Measurements from ENCODE around the gene KLF3. TPM values are rescaled to one million over a fixed set of nuclear protein-coding genes. Genes with fewer than 3 reads are reported as not detected.

The KLF3 gene
- total RNA-seq, 2 donors from 2014 or later = 146 to 153 TPM

DNA sequence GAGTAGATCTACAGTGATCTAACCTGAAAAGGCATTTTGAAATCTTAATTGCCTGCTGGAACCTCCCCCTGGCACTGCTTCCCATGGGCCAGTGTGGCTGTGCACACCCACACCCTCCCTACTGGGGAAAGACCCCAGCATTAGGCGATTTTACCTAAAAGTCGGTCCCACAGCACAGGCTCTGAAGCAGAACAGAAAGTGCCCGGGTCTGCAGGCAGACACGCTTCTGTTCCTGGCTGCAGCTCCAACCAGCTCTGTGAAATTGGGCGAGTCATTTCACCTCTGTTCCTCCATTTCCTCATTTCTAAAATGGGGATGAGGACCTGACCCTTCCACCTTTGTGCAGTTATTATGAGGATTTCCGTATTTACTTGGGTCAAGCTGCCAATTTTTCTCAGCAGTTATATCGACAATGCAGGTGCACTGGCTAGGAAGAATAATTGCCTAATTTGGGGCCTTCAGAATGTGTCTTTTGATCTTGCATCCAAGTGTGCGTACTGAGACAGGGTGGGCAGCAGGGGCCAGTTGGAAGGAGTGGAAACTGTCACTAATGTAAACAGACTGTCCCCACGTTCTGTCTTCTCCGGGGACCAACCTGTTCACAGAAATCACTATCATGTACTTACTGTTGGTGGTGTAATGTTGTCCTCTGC lies 7.1 kb downstream of the KLF3 start:
- intact Hi-C loops (cut with DNase I, micrococcal nuclease) = loop anchor here (5.0 to 10.0 kb wide), 3 partner anchors 346 to 606 kb away; no protein-coding TSS in a partner anchor
- ATAC-seq = no peak

DNA sequence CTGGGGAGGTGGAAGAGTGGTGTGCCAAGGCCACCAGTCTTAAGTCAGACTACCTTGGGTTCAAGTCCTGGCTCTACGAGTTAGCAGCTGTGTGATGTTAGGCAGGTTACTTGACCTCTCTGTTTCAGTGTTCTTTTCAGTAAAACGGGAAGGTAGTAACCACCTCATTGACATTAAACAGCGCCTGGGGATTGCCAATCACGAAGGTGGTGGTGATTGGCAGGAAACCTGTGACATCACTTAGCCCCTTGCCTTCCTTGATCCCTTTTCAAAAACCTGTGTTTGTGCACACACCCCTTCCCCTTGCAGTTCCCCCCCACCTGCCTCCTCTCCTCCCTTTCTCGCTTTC lies 7.6 kb downstream of the KLF3 start:
- ATAC-seq (no peak), DNase-seq (no peak)
- intact Hi-C loops (cut with DNase I, micrococcal nuclease) = loop anchor here (5.0 to 10.0 kb wide), 3 partner anchors 347 to 607 kb away; no protein-coding TSS in a partner anchor

More for the DNA sequence above, 7.1 kb downstream of the KLF3 start:
- peak in 1 of 2 donors; percentile 42 for DNase-seq

DNA sequence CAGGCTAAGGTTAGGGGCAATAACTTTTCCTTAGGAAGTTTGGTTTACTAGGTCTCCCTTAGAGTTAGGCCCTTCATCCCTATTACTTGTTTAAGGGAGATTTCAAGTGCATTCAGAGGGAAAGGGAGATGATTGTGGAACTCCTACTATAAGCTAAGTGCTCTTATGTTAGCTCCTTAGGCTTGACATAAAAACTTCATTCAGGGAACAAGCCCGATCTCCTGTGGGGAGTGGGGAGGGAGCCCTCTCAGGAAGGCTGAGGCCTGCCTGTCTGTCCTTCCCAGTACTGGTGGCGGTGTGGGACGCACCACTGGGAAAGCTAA lies 8.0 kb downstream of the KLF3 start:
- intact Hi-C loops (cut with DNase I, micrococcal nuclease) = loop anchor here (5.0 to 10.0 kb wide), 3 partner anchors 347 to 607 kb away; no protein-coding TSS in a partner anchor
- DNase-seq = peak in 1 of 2 donors; percentile 46
- ATAC-seq = no peak

DNA sequence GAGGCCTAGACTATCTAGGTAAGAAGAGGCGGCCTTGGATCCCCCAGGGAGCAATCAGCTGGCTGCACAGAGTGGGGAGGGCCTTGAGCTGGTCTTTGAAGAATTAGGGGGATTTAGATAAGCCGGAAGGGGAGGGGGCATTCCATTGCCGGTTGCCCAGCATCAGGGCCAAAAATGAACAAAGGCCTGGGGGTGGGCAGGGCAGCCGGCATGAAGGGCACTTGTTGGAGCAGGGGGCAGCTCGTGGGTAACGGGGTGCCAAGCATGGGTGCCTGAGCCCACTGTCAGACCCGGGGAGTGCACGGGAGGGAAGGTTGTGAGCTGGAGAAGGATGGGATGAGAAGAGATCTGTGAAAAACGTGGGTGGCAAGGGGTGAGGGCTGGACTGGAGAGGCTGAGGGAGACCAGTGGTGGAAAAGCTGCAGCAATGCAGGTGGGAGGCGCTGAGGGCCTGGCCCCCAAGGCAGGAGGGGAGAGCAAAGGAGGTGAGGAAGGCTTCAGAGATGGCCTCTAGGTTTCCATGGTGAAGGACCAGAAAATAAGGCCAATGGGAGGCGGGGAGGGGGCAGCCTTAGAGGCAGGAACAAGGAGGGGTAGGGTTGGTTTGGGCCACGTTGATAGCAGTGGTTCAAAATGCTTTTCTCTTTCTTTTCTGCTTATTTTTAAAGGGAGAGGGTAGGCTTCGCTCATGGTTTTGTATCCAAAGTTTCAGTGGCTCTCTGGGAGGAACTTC lies 8.6 kb downstream of the KLF3 start:
- intact Hi-C loops (cut with DNase I, micrococcal nuclease) = loop anchor here (5.0 to 10.0 kb wide), 3 partner anchors 348 to 608 kb away; no protein-coding TSS in a partner anchor
- ATAC-seq = peak; percentile 1
- DNase-seq = no peak

DNA sequence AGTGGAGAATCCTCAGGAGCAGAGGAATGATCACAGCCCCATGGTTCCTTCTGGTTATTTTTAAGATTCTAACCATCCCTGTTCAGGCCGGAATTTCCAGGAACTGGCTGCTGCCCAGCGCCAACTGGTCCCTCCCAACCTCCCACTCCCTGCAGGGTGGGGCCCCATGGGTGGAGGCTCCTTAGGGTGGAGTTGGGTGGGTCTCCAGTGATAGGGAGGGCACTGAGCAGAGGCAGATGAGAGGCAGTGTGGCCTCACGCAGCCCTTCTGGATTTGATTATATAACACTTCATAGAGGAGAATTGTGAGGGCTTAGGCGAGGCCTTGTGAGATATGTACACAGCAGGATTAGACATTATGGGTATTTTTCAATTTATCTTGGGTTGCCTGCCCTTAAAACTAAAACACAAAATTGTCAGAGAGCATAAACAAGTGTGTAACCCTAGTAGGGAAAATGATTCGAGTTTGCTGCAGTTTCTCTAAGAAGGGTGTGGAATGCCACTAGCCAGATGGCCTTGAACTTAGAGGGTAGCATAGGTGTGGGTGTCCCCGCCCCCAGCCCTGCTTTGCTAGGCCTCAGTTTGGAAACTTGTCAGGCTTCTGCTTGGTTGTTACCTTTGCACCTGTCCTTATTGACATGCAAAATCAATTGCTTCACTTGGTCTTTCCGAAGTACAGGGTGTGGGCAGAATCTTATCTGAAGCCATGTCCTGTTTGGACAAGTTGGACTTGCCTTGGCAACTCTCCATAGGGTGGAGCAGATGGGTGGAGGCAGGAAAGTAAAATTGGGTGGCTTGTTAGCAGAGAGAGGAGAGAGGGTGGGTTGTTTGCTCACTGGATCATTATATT lies 9.4 kb downstream of the KLF3 start:
- DNase-seq (peak; percentile 88 to 94), ATAC-seq (peak; percentile 78)
- intact Hi-C loops (cut with DNase I, micrococcal nuclease) = loop anchor here (5.0 to 10.0 kb wide), 3 partner anchors 349 to 609 kb away; no protein-coding TSS in a partner anchor

DNA sequence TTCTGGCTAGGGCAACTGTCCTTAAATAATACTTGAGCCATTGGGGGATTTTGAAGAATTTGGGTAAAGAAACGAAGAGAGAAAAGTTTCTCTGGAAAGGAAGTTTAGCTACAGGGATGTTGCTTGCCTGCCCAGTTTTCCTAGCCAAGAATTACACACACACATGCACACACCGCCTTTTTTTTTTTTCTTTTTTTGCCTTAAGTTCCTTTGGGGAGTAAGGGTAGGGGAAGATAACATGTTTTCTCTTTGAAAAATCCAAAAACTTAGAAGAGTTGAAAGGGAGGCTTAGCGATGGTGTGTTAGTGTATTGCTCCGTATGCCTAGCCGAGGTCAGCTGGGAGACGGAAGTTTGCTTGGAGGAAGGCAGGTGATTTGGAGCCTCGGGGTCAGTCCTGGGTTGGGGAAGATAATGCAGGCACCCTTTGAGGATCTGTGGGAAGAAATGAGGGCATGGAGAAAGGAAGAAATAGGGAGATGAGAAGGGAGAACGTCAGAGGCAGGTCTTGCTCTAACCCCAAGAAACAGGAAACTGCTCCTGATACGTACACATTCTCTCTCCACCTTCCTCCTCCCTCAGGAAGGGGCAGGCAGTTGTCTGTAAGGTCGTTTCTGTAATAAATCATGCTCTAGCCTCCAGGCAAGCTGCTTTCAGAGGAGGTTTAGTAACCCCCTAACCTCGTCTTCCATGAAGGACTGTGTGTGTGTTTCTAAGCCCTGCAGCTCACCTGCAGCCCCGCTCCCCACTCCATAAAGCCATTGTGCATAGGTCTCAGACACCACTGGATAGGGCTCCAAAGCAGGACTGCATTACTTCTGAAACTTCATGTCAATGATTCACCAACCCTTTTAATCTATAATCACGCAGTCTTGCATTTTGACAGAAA lies 10.5 kb downstream of the KLF3 start:
- ATAC-seq (peak; percentile 35), DNase-seq (no peak)
- intact Hi-C loops (cut with DNase I, micrococcal nuclease) = loop anchor here (2.0 to 10.0 kb wide), 4 partner anchors 350 to 610 kb away; no protein-coding TSS in a partner anchor

DNA sequence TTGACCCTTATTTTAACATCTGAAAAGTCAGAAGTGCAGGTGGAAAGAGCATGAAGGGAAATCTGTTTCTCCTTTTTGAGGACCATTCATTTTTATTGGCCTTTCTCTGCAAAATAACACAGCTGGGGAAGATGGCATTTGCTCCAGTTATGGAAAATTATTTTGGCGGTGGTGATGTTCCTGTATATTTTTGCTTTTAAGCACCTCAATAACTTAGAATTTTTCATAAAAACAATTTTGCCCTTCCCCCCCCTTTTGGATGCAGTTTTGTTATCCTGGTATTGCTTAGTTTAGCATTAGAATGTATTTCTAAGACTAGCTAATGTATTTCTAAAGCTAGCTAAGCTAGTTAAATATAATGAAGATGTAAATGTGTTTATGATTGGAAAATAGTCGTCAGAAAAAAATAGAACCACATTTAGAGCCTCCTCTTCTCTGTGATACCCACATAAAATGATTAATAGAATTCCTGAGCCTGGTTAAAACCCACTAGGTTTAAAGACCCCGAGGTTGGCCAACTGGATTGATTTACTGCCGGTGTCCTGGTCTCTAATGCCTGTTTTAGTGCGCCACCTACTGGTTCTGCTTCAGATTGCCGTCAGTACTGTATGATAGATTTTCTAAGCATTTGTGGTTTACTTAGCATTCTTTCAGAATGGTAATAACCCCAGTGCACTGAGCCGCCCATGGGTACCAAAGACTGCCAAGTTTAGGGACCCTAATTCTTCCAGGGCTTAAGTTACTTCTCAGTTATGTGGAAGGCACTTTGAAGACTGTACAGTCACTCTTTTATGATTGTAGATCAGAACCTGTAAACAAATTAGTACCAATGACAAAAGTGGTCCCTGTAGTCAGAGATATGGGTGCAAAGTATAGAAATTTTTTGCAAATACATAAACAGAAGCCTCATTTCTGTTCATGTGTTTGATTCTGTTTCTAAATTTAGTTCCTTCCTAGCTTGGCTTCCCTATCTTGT lies 11.4 kb downstream of the KLF3 start:
- intact Hi-C loops (cut with DNase I, micrococcal nuclease) = loop anchor here (2.0 to 10.0 kb wide), 3 partner anchors 351 to 611 kb away; no protein-coding TSS in a partner anchor

DNA sequence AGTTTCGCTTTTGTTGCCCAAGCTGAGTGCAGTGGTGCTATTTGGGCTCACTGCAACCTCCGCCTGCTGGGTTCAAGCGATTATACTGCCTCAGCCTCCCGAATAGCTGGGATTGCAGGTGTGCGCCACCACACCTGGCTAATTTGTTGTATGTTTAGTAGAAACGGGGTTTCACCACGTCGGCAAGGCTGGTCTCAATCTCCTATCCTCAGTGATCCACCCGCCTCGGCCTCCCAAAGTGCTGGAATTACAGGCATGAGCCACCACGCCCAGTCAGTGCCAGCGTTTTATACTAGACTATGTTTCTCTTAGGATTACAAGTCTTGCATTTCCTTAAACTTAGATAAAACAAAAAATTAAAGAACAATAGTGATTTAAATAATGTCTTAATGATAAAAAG lies 13.0 kb downstream of the KLF3 start:
- ATAC-seq = no peak
- intact Hi-C loops (cut with DNase I, micrococcal nuclease) = loop anchor here (10.0 kb wide), 2 partner anchors 352 to 612 kb away; no protein-coding TSS in a partner anchor

More for the DNA sequence above, 11.4 kb downstream of the KLF3 start:
- ATAC-seq (peak; percentile 13), DNase-seq (peak; percentile 74 to 89)

DNA sequence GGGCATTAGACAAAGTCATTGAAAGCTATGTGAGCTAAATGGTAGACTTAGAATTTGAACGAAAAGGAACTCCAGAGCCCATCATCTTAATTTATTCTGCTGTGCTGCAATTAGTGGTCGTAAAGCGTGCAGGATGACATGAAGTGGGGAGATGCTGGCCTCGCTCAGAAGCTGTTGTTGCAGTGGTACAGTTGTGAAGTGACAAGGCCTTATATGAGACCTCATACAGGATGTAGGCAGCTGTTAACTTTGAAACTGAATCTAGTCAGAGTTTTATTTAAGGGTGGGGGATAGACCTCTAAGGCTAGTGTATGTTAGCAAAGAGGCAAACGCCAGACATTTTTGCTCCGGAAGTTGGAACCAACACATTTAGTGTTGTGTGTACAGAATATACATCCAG lies 13.4 kb downstream of the KLF3 start:
- no peak for ATAC-seq
- intact Hi-C loops (cut with DNase I, micrococcal nuclease) = loop anchor here (10.0 kb wide), 2 partner anchors 353 to 613 kb away; no protein-coding TSS in a partner anchor
- DNase-seq = no peak

More for the DNA sequence above, 13.0 kb downstream of the KLF3 start:
- peak; percentile 63 to 64 for DNase-seq

DNA sequence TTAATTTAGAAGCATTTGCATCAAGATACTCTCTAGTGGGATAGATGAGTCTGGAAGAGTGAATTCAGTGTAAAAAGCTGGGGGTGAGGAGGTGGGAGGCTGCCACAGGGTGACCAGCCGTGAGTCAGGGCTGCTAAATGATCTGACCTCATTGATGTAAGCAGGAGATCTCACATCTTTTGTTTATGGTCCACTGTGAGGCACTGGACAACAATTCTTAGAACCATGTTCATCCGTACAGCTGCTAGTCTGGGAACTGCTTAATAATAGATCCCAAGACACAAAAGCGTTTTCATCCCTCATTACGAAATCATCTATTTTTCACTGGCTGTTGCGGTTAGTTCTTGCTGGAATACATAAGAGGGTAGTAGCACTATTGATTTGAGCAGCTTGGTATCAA lies 14.1 kb downstream of the KLF3 start:
- DNase-seq = no peak
- no peak for ATAC-seq
- intact Hi-C loops (cut with DNase I, micrococcal nuclease) = loop anchor here (10.0 kb wide), 2 partner anchors 353 to 613 kb away; no protein-coding TSS in a partner anchor

DNA sequence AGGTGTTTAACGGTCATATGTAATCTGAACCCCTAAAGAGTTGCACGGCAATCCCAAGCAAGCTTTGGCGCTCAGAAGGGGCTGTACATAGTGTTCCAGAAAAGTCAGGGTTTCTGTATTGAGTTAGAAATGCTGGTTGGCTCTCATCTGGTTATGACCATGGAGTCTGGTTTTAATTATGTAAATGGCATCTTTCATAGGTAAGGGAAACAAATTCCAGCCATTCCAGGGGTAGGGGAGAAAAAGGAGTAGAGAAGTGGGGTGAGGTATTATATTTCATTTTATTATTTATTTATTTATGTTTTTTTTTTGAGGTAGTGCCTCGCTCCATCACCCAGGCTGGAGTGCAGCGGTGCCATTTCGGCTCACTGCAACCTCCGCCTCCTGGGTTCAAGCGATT lies 15.9 kb downstream of the KLF3 start:
- no peak for ATAC-seq
- no peak for DNase-seq
- intact Hi-C loops (cut with DNase I, micrococcal nuclease) = loop anchor here (10.0 kb wide), 2 partner anchors 355 to 615 kb away; no protein-coding TSS in a partner anchor

DNA sequence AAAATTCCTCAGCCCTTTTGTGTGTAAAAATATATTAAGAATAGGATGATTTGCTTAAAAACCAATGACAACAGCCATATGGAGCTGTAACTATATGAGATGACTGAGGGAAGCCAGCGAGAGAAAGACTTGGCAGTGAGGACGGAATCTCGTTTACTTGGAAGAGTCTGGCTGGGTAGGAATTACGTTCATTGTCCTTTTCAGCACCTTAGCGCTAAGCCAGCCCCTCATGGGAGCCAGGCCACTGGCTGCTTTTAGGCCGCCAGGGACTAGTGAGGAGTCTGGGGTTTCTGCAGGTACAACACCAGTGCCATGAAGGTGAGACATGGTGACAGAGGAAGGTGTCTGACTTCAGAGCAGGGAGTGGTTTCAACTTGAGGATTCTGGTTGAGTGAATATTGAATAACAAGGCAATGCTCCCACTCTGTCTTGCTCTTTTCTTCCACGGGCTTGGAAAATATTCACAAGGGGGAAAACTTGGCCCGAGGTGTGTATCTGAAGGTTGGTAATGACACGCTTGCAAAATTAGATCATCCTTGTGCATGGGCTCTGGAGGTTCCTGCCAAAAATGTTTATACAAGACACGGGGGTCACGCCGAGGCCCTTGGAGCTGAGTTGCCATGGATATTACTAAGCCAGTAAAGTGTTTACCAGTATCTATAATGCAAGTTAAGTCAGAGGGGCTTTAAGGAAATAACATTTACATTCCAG lies 17.4 kb downstream of the KLF3 start:
- intact Hi-C loops (cut with DNase I, micrococcal nuclease) = no loop called here
- ATAC-seq (no peak), DNase-seq (no peak)

DNA sequence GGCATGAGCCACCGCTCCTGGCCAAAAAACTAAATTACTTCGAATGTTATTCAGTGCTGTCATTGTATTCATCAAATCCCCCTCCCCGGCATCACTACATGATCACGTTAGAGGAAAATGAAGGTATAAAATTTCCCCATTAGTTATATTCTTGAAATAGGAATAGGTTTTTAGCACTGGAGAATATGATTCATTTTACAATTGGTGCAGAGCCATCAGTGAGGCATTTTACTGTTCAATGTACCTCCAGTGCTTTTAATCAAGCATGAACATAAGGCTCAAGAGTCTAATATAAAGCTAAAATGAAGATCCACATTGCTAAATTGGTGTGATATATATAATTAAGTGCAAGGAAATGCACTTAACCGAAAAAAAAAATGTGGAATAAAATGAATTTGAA lies 18.3 kb downstream of the KLF3 start:
- ATAC-seq (no peak), DNase-seq (no peak)
- intact Hi-C loops (cut with DNase I, micrococcal nuclease) = no loop called here

DNA sequence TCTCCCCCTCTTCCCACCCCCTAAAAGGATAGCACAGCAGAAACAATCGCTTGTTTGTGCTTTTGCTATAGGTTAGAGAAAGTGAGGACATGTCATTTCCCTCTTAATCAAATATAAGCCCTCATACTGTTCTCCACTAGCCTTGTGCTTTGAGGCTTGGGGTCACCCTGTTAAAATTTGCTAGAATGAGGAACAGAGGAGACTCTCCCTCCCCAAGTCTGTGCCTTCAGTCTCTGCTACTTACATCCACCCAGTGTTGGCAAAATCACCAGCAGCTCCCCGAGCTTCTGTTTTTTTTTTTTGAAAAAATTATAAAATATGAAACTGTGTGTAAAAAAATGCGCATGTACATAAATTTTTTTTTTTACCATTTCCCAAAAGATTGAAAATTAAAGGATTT lies 19.3 kb downstream of the KLF3 start:
- no peak for DNase-seq
- ATAC-seq = no peak
- intact Hi-C loops (cut with DNase I, micrococcal nuclease) = no loop called here

DNA sequence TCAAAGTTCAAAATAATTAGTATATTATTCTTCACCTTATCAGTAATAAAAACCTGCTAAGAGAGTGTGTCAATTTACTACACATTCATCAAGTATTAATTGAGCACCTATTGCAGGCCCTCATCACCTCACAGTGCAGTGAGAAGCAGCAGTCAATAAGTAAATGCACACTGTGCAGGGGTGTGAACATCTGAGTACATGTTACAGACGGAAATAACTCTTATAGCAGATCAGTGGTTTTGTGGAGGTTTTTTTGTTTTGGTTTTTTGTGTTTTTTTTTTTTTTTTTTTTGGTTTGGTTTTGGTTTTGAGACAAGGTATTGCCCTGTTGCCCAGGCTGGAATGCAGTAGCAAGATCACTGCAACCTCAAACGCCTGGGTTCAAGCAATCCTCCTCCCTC lies 20.3 kb downstream of the KLF3 start:
- ATAC-seq (no peak), DNase-seq (no peak)
- intact Hi-C loops (cut with DNase I, micrococcal nuclease) = no loop called here
